Measurements from ENCODE around the gene POC1B.

DNA sequence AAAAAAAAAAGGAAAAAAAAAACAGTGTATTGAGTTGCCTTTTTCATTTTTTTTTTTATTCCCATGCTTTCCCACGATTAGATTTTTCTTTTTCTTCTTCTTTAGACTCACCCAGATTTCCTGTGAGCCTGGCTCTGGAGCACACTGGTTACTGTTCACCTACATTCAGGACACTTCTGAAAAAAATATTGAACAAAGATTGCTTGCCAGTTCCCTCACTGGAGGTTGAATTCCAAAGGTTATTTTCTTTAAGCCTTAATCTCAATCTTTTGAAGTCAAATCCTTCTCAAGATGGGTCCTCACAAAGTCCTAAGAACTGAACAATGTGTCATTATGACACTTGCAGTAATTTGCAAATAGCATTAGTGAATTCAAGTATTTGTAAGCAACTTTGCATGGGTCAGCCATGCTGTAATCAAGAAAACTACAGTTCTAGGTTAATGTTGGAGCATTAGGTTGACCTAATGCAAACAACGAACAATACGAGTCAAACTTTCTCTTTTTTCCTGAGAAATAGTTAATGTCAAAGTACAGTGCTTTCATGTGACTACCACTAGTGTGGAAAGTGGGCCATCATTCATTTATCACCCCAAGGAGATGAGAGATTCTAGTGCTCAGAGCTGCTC is 124.3 kb downstream of the POC1B start:
- TF ChIP-seq, protein P1, sequence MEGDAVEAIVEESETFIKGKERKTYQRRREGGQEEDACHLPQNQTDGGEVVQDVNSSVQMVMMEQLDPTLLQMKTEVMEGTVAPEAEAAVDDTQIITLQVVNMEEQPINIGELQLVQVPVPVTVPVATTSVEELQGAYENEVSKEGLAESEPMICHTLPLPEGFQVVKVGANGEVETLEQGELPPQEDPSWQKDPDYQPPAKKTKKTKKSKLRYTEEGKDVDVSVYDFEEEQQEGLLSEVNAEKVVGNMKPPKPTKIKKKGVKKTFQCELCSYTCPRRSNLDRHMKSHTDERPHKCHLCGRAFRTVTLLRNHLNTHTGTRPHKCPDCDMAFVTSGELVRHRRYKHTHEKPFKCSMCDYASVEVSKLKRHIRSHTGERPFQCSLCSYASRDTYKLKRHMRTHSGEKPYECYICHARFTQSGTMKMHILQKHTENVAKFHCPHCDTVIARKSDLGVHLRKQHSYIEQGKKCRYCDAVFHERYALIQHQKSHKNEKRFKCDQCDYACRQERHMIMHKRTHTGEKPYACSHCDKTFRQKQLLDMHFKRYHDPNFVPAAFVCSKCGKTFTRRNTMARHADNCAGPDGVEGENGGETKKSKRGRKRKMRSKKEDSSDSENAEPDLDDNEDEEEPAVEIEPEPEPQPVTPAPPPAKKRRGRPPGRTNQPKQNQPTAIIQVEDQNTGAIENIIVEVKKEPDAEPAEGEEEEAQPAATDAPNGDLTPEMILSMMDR (conservative IDR thresholded peaks at IDR 0.05) = no peak
- no peak for TF ChIP-seq ZFX (IDR thresholded peaks at IDR 0.05)
